ENCODE data around the gene CRIP3.

CRIP3 gene

DNA sequence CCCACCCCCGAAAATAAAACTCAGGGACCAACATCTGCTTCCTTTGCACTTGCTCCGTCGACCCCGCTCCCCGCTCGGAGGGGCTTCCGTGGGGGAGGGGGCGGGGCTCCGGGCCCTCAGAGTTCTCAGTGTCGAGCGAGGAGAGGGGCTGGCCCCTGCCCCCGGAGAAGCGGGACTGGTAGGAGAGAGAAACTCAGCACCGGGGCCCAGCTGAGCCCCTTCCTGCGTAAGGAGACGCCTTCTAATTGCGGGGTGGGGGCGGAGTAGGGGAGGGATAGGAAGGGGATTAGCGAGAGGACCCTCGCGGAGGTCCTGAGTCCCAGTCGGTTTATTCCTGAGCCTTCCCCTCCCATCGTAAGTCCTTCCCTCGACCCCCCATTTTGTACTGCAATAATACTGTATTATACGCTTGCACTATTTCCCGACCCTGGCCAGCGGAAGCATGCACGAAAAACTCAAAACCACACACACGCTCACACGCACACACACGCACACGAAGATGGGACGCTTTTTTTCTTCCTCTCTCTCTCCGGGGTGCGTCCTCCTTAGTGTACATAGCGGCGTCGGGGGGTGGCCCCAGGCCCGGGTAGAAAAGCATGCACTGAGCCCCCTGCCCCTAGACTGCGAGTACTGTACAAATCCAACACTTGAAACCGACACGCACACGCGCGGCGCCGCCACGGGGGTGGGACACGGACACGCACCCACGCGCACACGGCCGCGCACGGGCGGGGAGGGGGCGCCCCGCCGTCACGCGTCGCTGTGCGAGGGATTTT lies 32.6 kb downstream of the CRIP3 start:
- ChIA-PET CTCF (no interaction called here), POLR2A (interaction anchor here (0.6 kb wide), 1 partner anchor 240 kb away, joined by 4 read pairs; no protein-coding TSS in a partner anchor)
- TF ChIP-seq, protein P1, sequence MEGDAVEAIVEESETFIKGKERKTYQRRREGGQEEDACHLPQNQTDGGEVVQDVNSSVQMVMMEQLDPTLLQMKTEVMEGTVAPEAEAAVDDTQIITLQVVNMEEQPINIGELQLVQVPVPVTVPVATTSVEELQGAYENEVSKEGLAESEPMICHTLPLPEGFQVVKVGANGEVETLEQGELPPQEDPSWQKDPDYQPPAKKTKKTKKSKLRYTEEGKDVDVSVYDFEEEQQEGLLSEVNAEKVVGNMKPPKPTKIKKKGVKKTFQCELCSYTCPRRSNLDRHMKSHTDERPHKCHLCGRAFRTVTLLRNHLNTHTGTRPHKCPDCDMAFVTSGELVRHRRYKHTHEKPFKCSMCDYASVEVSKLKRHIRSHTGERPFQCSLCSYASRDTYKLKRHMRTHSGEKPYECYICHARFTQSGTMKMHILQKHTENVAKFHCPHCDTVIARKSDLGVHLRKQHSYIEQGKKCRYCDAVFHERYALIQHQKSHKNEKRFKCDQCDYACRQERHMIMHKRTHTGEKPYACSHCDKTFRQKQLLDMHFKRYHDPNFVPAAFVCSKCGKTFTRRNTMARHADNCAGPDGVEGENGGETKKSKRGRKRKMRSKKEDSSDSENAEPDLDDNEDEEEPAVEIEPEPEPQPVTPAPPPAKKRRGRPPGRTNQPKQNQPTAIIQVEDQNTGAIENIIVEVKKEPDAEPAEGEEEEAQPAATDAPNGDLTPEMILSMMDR (IDR thresholded peaks at IDR 0.05; ENCODE audit: control extremely low read depth, extremely low read depth, low read depth, missing control alignments), result no peak
- DNase-seq (ENCODE audit: extremely low spot score), result no peak

DNA sequence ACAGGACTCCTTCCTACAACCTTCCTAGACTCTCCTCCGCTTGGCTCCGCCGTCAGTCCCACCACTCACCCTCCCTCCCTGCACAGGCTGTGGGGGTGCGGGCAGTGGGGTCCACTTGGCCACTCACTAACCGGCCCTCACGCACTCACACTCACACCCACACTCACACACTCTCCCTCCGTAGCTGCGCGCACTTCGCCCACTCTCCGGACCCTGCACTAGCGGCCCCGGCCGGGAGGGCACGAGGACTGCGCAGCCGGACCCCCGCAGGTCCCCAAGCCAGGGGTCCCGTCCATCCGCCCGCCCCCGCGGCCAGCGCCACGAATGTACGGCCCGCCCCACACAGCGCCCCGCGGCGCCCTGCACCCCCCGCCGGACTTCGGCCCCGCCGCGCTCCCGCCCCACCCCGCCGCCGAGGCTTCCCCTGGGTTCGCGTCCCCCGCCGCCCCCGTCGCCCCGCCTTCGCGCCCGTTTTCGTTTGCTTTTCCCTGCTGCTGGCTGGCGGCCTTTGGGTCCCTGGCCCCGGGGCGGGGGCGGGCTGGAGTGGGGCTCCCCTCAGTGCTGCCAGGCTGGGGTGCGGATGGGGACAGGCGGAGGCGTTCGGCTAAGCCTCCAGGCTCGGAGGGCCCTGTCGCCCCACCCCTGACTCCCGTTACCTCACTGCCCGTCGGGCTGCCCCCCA lies 33.6 kb downstream of the CRIP3 start:
- TF ChIP-seq, protein P1 (IDR thresholded peaks at IDR 0.05; ENCODE audit: control extremely low read depth, extremely low read depth, low read depth, missing control alignments), result no peak
- DNase-seq (ENCODE audit: extremely low spot score), result peak; percentile 70
- ChIA-PET POLR2A (interaction anchor here (0.6 kb wide), 1 partner anchor 239 kb away, joined by 4 read pairs; no protein-coding TSS in a partner anchor), CTCF (no interaction called here)

DNA sequence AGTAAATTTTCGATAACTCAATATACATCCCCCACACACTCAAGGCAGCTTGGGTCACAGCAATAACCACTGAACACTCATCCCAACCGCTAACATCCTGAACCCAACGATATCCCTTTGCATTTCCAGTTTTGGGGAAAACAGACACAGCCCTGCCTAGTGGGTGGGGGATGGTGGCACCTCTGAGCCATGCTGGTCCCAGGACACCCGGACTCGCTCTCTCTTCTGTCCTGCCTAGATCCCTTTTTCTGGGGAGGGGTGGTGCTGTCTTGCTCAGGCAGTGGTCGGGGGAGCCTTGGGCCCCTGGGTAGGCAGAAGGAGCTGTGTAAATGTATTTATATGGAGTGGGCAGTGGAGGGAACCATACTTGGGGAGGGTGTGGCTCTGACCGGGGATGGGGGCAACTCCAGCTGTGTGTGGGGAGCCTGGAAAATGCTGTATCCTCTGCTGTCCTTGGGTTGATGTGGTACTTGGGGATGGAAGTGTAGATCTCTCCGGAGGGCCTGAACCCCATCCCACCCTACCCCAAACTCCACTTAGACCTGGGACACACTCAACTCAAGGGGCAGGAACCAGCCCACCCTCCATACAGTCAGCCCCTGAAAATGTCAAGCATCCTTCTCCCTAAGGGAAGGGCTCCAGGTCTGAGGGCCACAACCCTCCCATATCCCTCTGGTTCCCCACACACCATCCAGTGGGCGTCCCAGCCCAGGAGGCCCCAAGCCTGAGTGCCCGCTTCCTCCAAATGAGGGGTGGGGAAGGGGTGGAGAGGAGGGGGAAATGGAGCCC lies 34.3 kb downstream of the CRIP3 start:
- DNase-seq (ENCODE audit: extremely low spot score), result no peak
- POLR2A ChIA-PET, result no interaction called here
- CTCF ChIA-PET, result no interaction called here
- TF ChIP-seq, protein P1 (IDR thresholded peaks at IDR 0.05; ENCODE audit: control extremely low read depth, extremely low read depth, low read depth, missing control alignments), result no peak

DNA sequence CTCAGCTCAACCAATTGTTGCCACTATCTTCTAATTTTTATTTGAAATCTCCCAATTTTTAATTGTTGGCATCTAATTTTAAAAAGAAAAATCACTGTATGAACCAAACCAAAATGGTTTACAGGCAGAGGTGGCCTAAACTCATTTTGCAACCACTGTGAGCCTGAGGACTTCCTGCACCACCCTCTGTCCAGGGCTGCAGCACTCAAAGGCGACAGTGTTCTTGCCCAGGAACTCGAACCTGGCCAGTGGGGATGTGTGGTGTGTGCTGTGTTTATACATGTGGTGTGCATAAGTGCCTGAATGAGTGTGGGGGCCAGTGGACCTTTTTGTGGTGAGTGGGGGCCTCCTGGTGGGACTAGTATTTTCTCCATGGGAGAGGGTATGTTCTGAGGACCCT lies 34.9 kb downstream of the CRIP3 start:
- TF ChIP-seq, protein P1 (IDR thresholded peaks at IDR 0.05; ENCODE audit: control extremely low read depth, extremely low read depth, low read depth, missing control alignments), result no peak
- ChIA-PET CTCF (no interaction called here), POLR2A (no interaction called here)

DNA sequence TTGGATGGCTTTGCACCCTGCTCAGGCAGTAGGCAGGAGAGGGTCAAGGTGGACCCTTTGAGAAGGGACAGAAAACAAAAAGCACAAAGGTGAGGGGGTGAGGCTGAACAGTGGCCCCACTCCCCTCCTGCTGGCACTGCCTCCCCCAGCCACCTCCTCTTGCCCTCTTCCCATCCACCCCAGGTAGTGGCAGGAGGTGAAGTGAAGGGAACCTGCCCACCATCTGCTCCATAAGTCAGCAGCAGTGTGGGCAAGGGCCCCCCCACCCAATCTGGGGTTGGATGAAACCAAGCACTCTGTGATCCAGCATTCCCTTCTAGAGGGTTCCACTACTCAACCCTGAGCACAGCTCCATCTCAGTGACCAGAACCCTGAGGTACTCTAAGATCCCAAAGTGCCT lies 36.7 kb downstream of the CRIP3 start:
- TF ChIP-seq, protein P1 (IDR thresholded peaks at IDR 0.05; ENCODE audit: control extremely low read depth, extremely low read depth, low read depth, missing control alignments), result no peak
- POLR2A ChIA-PET, result interaction anchor here (0.6 kb wide), 1 partner anchor 855 kb away, joined by 4 read pairs; the partner anchor contains the start of genes MRPL14 and TMEM63B
- DNase-seq (ENCODE audit: extremely low spot score), result no peak
- CTCF ChIA-PET, result interaction anchor here (1.1 to 1.3 kb wide), 4 partner anchors 9 to 235 kb away, joined by 3 to 4 read pairs (median 3); no protein-coding TSS in a partner anchor

More for the DNA sequence above, 34.9 kb downstream of the CRIP3 start:
- DNase-seq (ENCODE audit: extremely low spot score), result no peak
